PC-9 (cell line): ENCODE measurements around the gene GTF3C2. TPM values are rescaled to one million over a fixed set of nuclear protein-coding genes. Genes with fewer than 3 reads are reported as not detected.
A peak's percentile ranks its signal among the peaks of the same experiment; 100 is the strongest.

Experiments
- BruUV-seq: library from RNA; stranded (reverse); fragments of 400-500 nt; replicated peaks from 2 replicates; lab custom pipeline; 2021; lab: Mats Ljungman, UMichigan
- CTCF ChIA-PET: fragments of 300-600 bp; sonication (Branson Sonifier 250); formaldehyde crosslinking; loops from one replicate; lab custom pipeline; 2022; ENCODE audit warnings: antibody characterized with exemption; lab: Charles Lee
- POLR2A ChIA-PET: fragments of 300-600 bp; sonication (Branson Sonifier 250); formaldehyde crosslinking; loops from one replicate; lab custom pipeline; 2022; ENCODE audit warnings: antibody characterized with exemption; ENCODE audit not compliant: unreplicated experiment; lab: Charles Lee
- DNase-seq, 2 experiments: peaks; one replicate each; pipeline versions ENCODE4 v3.0.0 to v3.0.0-alpha.2; 2015 to 2022; ENCODE audit warnings: mixed read lengths in 1 of 2
- H2AFZ ChIP-seq: fragments of 200-600 bp; sonication (generic); 2 replicates; pipeline ENCODE4 v1.8.1; 2017; ENCODE audit warnings: antibody characterized with exemption
- H3F3A ChIP-seq: fragments of 200-600 bp; sonication (generic); 2 replicates; pipeline ENCODE4 v1.8.1; 2017; ENCODE audit warnings: antibody characterized with exemption, mild to moderate bottlenecking, low read depth; ENCODE audit not compliant: insufficient read depth
- H3K27ac ChIP-seq: fragments of 200-600 bp; sonication (generic); 2 replicates; pipeline ENCODE4 v1.6.1; 2016; ENCODE audit warnings: mixed run types
- H3K27me3 ChIP-seq: fragments of 200-600 bp; sonication (generic); 2 replicates; pipeline ENCODE4 v1.6.1; 2016; ENCODE audit warnings: low read depth, mixed run types; ENCODE audit not compliant: insufficient read depth
- H3K36me3 ChIP-seq: fragments of 200-600 bp; sonication (generic); 2 replicates; pipeline ENCODE4 v1.6.1; 2016; ENCODE audit warnings: low read depth, mixed run types
- H3K4me1 ChIP-seq: fragments of 200-600 bp; sonication (generic); replicated peaks from 2 replicates; pipeline ENCODE4 v1.6.1; 2016; ENCODE audit warnings: mixed run types; ENCODE audit not compliant: insufficient read depth
- H3K4me2 ChIP-seq: fragments of 200-600 bp; sonication (generic); 2 replicates; pipeline ENCODE4 v1.6.1; 2017; ENCODE audit warnings: mixed run types
- H3K4me3 ChIP-seq: fragments of 200-600 bp; sonication (generic); 2 replicates; pipeline ENCODE4 v1.6.1; 2016; ENCODE audit warnings: mixed run types
- H3K79me2 ChIP-seq: fragments of 200-600 bp; sonication (generic); 2 replicates; pipeline ENCODE4 v1.6.1; 2017; ENCODE audit warnings: low read depth, mixed run types
- H3K9me2 ChIP-seq: fragments of 200-600 bp; sonication (generic); 2 replicates; pipeline ENCODE4 v1.8.1; 2017; ENCODE audit warnings: mild to moderate bottlenecking; ENCODE audit not compliant: insufficient read depth
- H3K9me3 ChIP-seq: fragments of 200-600 bp; sonication (generic); 2 replicates; pipeline ENCODE4 v1.8.1; 2016; ENCODE audit warnings: low read depth; ENCODE audit not compliant: insufficient read depth
- H4K20me1 ChIP-seq: fragments of 200-600 bp; sonication (generic); 2 replicates; pipeline ENCODE4 v1.8.1; 2017; ENCODE audit not compliant: insufficient read depth
- EZH2 ChIP-seq: fragments of 200-600 bp; sonication (generic); IDR thresholded peaks from 2 replicates; pipeline ENCODE4 v1.8.0; 2017; ENCODE audit warnings: antibody characterized with exemption, low read depth
- intact Hi-C: fragments of 100-400 bp; cut with micrococcal nuclease; formaldehyde crosslinking; loops from one replicate; pipeline ENCODE4 v1.10.0; 2022; ENCODE audit not compliant: unreplicated experiment
- total RNA-seq: library from RNA; stranded (reverse); gene quantifications from 2 replicates; pipeline ENCODE4 v1.2.3, GENCODE V29; 2021
- TF ChIP-seq, protein P1 (sequence below): fragments of 200-600 bp; sonication (generic); conservative IDR thresholded peaks from 2 replicates; pipeline ENCODE4 v1.6.1; 2017; ENCODE audit warnings: mixed run types, antibody characterized with exemption, mild to moderate bottlenecking, moderate library complexity

GTF3C2 gene
- total RNA-seq, 1 experiment from 2014 or later: 69.8 TPM

- Histone ChIP-seq H3K4me3 (peak overlapping the region; percentile 94), H3K9me3 (no peaks in the 10 kb centered on the region), H2AFZ (peak overlapping the region; percentile 100), H3K79me2 (peaks cover 45% of the 10 kb centered on the region), H3K4me2 (peak overlapping the region; percentile 94), H3K9me2 (no peaks in the 10 kb centered on the region), H3F3A (peaks cover 28% of the 10 kb centered on the region), H3K4me1 (peaks cover 27% of the 10 kb centered on the region), H4K20me1 (peaks cover 5% of the 10 kb centered on the region), H3K36me3 (peaks cover 33% of the 10 kb centered on the region), H3K27me3 (no peaks in the 10 kb centered on the region), H3K27ac (peak overlapping the region; percentile 17; the same call in 1 of the 2 replicates)
- TSS peak; percentile 46 for BruUV-seq
- CTCF ChIA-PET: interaction anchor here (0.5 to 1.2 kb wide), 3 partner anchors 9 to 107 kb away, joined by 3 to 7 read pairs (median 5); partner anchors contain the start of gene GTF3C2
- DNase-seq: peak; percentile 56 to 63
- intact Hi-C loops: loop anchor here (1.0 to 5.0 kb wide), 4 partner anchors 13 to 272 kb away; partner anchors contain the start of genes GTF3C2 and NRBP1
- TF ChIP-seq, protein P1, sequence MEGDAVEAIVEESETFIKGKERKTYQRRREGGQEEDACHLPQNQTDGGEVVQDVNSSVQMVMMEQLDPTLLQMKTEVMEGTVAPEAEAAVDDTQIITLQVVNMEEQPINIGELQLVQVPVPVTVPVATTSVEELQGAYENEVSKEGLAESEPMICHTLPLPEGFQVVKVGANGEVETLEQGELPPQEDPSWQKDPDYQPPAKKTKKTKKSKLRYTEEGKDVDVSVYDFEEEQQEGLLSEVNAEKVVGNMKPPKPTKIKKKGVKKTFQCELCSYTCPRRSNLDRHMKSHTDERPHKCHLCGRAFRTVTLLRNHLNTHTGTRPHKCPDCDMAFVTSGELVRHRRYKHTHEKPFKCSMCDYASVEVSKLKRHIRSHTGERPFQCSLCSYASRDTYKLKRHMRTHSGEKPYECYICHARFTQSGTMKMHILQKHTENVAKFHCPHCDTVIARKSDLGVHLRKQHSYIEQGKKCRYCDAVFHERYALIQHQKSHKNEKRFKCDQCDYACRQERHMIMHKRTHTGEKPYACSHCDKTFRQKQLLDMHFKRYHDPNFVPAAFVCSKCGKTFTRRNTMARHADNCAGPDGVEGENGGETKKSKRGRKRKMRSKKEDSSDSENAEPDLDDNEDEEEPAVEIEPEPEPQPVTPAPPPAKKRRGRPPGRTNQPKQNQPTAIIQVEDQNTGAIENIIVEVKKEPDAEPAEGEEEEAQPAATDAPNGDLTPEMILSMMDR: no peak
- TF ChIP-seq EZH2: no peak
- POLR2A ChIA-PET: interaction anchor here (0.5 to 0.7 kb wide), 6 partner anchors 9 to 298 kb away, joined by 3 to 33 read pairs (median 3); partner anchors contain the start of genes GTF3C2 and OST4
These were observed 13.0 kb upstream of the GTF3C2 start for GRCh38 chr2:27369471-27370025.

- Histone ChIP-seq H3F3A (peaks cover 43% of the 10 kb centered on the region), H3K36me3 (peaks cover 33% of the 10 kb centered on the region), H3K4me3 (no peak overlapping the region), H3K4me2 (no peak overlapping the region), H3K4me1 (peaks cover 3% of the 10 kb centered on the region; the same call in 1 of the 2 replicates), H3K27ac (no peak overlapping the region), H4K20me1 (no peaks in the 10 kb centered on the region), H3K9me3 (no peaks in the 10 kb centered on the region), H3K9me2 (no peaks in the 10 kb centered on the region), H3K79me2 (peaks cover 9% of the 10 kb centered on the region), H3K27me3 (no peaks in the 10 kb centered on the region), H2AFZ (no peak overlapping the region)
- no peak for DNase-seq
- BruUV-seq: no TSS peak
- POLR2A ChIA-PET: interaction anchor here (0.6 kb wide), 1 partner anchor 35 kb away, joined by 4 read pairs; no protein-coding TSS in a partner anchor
- intact Hi-C loops: no loop called here
- TF ChIP-seq EZH2: no peak
- TF ChIP-seq, protein P1: no peak
- CTCF ChIA-PET: no interaction called here
These were observed 7.4 kb upstream of the GTF3C2 start for GRCh38 chr2:27363933-27364332.

GRCh38 chr2:27362678-27363420, 6.3 kb upstream of the GTF3C2 start:
- H3K4me2 ChIP-seq: no peak overlapping the region
- no peak overlapping the region for H3K27ac ChIP-seq
- ChIA-PET CTCF (no interaction called here), POLR2A (interaction anchor here (0.5 to 0.6 kb wide), 2 partner anchors 12 to 162 kb away, joined by 7 to 31 read pairs; no protein-coding TSS in a partner anchor)
- BruUV-seq: no TSS peak
- H4K20me1 ChIP-seq: no peaks in the 10 kb centered on the region
- no peaks in the 10 kb centered on the region for H3K9me3 ChIP-seq
- H3K36me3 ChIP-seq: peaks cover 27% of the 10 kb centered on the region
- no peak overlapping the region for H2AFZ ChIP-seq
- no peak overlapping the region for H3K4me3 ChIP-seq
- TF ChIP-seq, protein P1: no peak
- no peak for TF ChIP-seq EZH2
- peaks cover 8% of the 10 kb centered on the region for H3K79me2 ChIP-seq
- peaks cover 7% of the 10 kb centered on the region for H3K4me1 ChIP-seq
- DNase-seq: no peak
- intact Hi-C loops: no loop called here
- H3K27me3 ChIP-seq: no peaks in the 10 kb centered on the region
- no peaks in the 10 kb centered on the region for H3K9me2 ChIP-seq
- H3F3A ChIP-seq: peaks cover 46% of the 10 kb centered on the region
